ENCODE results near the gene LPCAT3.

The LPCAT3 gene

DNA sequence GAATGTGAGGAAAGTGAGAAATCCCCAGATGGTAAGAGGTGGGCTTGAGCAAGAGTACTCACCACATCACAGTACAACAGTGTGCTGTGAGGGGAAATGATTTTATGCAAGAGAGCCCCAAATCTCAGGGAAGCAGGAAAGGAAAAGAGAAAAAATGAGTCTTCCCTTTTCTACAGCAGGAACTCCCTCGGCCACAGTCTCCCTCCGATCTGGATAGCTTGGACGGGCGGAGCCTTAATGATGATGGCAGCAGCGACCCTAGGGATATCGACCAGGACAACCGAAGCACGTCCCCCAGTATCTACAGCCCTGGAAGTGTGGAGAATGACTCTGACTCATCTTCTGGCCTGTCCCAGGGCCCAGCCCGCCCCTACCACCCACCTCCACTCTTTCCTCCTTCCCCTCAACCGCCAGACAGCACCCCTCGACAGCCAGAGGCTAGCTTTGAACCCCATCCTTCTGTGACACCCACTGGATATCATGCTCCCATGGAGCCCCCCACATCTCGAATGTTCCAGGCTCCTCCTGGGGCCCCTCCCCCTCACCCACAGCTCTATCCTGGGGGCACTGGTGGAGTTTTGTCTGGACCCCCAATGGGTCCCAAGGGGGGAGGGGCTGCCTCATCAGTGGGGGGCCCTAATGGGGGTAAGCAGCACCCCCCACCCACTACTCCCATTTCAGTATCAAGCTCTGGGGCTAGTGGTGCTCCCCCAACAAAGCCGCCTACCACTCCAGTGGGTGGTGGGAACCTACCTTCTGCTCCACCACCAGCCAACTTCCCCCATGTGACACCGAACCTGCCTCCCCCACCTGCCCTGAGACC, 82.7 kb downstream of the LPCAT3 start:
- no peak for DNase-seq

DNA sequence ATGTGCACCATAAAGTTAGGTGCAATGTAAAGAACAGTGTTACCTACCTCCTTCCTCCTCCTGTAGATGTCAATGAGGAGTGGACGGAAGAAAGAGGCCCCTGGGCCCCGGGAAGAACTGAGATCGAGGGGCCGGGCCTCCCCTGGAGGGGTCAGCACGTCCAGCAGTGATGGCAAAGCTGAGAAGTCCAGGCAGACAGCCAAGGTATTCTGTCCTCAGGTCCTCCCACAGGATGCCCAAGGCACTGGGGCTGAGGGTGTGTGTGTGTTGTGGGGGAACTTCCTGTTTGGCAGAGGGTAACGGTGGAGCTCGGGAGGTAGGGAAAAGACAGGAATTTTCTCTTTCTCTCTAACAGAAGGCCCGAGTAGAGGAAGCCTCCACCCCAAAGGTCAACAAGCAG, 84.2 kb downstream of the LPCAT3 start:
- no peak for DNase-seq

DNA sequence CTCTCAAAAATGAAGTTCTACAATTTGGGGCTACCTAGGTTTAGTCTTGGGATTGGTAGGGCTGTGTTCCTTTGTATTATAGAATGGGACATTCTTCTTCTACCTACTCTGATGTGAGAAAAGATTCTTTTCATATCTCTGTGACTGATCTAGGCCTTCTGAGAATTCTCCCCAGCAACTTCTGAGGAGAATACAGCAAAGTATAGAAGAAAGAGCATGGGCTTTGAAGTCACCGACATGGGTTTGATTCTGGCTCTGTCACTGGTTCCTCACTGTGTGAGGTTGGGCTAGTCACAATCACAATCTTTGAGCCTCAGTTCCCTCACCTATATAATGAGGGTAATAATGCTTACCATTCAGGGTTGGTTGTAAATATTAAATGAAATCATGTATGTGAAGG, 85.5 kb downstream of the LPCAT3 start:
- no peak for DNase-seq

DNA sequence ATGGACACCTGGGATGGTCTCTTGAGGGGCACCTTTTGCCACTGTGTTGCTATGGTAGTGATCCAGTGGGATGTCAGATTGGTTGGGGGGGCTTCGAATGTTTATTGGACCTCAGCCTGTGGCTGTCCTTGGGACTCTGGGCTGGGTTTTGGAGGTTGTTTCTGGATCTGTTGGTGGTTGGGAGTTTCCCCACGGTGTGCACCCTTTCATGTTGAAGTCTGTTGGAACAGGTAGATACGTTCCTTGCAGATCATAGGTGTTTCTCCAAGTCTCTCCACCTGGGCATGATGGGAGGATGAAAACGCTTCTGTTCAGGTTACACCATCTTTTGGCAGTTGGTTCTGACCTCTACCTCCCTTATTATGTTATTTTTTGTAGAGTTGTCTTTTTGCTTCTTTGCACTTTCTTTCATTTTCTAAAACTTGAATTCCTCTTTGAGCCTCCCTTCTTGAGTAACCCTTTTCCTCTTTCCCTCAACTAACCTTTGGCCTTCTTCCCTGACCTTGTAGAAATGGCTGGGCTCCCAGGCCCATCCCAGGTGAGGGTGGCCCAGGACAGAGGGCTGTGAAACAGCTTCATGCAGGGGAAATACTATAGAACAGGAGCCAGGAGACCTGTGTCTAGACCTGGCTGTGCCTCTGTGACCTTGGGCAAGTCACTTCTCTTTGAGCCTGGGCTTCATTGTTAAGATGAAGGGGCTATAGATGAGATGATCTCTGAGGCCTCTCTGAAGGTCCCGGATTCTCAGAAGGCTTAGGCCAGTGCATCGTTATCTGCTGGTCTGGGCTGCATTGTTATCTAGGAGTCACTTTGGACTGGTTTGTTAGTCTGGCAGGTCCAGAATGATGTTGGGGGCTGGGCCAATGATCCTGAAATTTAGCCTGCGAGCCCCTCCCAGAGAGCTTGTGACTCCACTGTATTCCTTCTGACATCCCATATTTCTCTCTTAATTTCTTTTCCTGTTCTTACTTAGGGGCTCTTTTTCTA, 88.5 kb downstream of the LPCAT3 start:
- no peak for DNase-seq

DNA sequence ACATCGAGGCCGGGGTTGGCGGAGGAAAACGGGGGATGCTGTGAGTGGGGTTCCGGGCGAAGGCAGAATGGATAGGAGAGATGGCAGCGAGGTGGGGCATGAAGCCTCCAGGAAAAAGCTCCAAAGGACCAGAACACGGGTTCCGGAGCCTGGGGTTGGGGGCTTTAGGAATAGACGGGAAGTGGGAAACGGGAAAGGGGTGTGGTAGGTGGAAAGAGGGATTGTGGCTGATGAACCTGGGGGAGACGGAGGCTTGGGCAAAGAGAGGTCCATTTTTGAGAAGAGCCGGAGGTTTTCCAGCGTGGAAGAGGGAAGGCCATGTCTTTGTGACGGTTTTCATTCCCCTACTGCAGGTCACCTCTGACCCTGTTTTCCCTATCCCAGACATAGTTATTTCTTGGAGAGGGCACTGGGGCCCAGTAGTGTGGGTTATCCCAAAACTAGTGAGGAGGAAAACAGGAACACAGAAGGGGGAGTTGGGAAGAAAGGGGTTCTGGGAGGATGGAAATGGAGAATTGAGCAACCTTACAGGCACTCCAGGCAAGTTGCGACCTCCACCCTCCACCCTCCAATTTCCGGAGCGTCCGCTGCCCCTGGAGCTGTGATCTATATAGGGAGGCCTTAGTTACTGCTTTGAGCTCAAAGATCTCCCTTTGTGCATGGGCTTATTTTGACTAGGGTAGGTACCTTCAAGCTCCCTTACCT, 89.4 kb downstream of the LPCAT3 start:
- no peak for DNase-seq

DNA sequence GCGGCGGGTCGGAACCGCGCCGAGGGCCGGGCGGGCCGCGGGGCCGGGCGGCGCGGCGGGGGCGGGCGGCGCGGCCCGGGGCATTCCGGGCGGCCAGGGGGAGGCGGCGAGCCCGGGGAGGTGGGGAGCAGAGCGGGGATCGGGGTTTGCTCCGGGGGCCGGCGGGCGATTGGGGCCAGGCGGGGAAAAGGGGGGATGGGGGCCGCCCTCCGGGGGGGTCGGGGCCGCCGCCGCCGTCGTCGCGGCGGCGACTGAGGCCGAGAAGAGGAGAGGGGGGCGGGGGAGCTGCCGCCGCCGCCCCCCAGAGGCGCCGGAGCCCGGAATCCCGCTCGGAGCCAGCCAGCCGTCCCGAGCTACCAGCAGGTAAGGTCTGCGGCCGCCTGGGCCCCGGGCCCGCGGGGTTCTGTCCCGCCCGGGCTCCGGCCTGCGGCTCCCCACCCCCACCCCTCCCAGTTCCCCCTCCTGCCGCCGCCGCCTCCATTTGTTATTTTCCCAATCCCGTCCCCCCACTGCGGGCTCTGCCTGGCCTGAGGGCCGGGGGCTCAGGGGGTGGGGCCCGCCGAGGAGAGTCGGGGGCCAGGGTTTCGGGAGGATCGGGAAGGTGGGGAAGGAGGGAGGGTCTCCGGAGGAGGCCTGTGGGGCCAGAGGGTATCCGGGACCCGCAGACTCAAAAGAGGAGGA, 90.1 kb downstream of the LPCAT3 start:
- peak; percentile 59 for DNase-seq

DNA sequence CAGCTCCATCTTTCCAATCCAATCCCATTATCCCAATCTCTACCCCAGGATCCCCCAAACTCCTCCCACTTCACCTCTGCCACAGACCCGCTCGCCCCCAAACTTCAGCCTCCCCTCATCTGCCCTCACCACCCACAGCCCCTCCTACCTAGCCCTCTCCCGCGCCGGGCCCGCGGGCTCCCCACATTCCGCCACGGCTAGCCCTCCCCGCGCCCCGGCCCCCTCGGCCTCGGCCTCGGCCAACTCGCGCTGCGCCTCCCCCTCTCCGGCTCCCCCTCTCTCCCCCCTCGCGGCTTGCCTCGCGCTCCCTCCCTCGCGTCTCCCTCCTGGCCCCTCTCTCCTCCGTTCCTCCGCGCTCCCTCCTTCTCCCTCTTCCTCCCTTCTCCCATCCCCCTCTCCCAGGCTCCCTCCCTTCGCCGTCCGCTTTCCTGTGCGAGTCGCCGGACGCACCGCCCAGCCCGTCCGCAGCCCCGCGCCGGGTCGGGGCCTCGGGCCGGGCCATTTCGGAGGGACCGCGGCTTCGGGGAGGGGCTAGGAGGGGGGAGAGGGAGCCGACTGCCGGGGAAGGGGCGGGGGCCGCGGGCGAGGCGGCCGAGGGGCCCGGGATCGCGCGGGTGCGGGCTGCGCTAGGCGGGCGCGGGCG, 90.8 kb downstream of the LPCAT3 start, which contains the start of gene ATN1:
Gene ATN1, plus strand, starts transcription at position 581 of the 643 bp plus-strand sequence. CDS start 6,043 bp downstream, outside the sequence.
- peak; percentile 94 for DNase-seq

All from femur (tissue), 1 donor.